WERI-Rb-1 (cell line): ENCODE results near the gene F8A1.
A peak's percentile ranks its signal among the peaks of the same experiment; 100 is the strongest.
"Not testable (repeated sequence)": the region's sequence is repeated elsewhere in the genome, so short reads cannot be mapped to it uniquely, and the experiment has no call there.

Source experiments
- DNase-seq: peaks from one replicate; pipeline ENCODE4 v3.0.0-alpha.2; 2020
- H3K27ac ChIP-seq: fragments of 250-450 bp; sonication (Bioruptor Pico); 2 replicates; pipeline ENCODE4 v1.5.1; 2020; ENCODE audit warnings: mild to moderate bottlenecking, moderate library complexity
- H3K27me3 ChIP-seq: fragments of 250-450 bp; sonication (Bioruptor Pico); 2 replicates; pipeline ENCODE4 v1.5.1; 2021; ENCODE audit warnings: mild to moderate bottlenecking, low read depth, moderate library complexity; ENCODE audit not compliant: insufficient read depth, severe bottlenecking
- H3K36me3 ChIP-seq: fragments of 250-450 bp; sonication (Bioruptor Pico); 2 replicates; pipeline ENCODE4 v1.5.1; 2020; ENCODE audit warnings: mild to moderate bottlenecking, moderate library complexity
- H3K4me3 ChIP-seq: 2 replicates; pipeline ENCODE4 v1.5.1; 2011; ENCODE audit warnings: low read depth, mild to moderate bottlenecking, control low read depth, low read length
- H3K9me3 ChIP-seq: fragments of 250-450 bp; sonication (Bioruptor Pico); 2 replicates; pipeline ENCODE4 v1.5.1; 2021; ENCODE audit warnings: mild to moderate bottlenecking, moderate library complexity; ENCODE audit not compliant: severe bottlenecking
- TF ChIP-seq, protein P1 (sequence below): IDR thresholded peaks from 2 replicates; pipeline ENCODE4 v1.5.1; 2011; ENCODE audit warnings: low read depth, mild to moderate bottlenecking, control low read depth, inconsistent platforms, low read length

F8A1 gene

DNA sequence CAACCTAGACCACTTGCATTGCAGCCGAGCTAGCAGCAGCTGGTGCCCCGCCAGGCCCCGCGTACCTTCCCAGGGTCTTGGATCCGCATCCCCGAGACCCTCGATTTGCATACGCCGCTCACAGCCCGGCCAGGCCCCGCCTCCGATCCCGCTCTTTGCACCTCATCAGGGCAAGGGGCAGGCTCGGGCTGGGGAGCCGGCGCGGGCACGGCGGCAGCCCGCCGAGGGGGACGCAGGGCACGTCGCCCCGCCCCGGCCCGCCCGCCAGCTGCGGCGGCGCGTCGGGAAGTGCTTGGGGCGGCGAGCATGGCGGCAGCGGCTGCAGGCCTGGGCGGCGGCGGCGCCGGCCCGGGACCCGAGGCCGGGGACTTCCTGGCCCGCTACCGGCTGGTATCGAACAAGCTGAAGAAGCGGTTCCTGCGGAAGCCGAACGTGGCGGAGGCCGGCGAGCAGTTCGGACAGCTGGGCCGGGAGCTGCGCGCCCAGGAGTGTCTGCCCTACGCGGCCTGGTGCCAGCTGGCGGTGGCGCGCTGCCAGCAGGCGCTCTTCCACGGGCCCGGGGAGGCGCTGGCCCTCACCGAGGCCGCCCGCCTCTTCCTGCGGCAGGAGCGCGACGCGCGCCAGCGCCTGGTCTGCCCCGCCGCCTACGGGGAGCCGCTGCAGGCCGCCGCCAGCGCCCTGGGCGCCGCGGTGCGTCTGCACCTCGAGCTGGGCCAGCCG is at the start of gene F8A1:
TSS of gene F8A1 (plus strand) at position 287 of the 720 bp plus-strand sequence. CDS start at position 307, 20 bp downstream.
- H3K36me3 ChIP-seq, H3K27ac ChIP-seq, H3K9me3 ChIP-seq, H3K27me3 ChIP-seq, DNase-seq: not testable (repeated sequence)
- H3K4me3 ChIP-seq: peak within 1 kb of the TSS; percentile 33; the same call in 1 of the 2 replicates

GRCh38 chrX:154840856-154841255 is 45.3 kb upstream of the F8A1 start:
- Histone ChIP-seq H3K9me3 (no peaks in the 10 kb centered on the region), H3K4me3 (no peak overlapping the region), H3K27ac (no peak overlapping the region), H3K36me3 (no peaks in the 10 kb centered on the region), H3K27me3 (no peaks in the 10 kb centered on the region)
- DNase-seq: no peak
- TF ChIP-seq, protein P1, sequence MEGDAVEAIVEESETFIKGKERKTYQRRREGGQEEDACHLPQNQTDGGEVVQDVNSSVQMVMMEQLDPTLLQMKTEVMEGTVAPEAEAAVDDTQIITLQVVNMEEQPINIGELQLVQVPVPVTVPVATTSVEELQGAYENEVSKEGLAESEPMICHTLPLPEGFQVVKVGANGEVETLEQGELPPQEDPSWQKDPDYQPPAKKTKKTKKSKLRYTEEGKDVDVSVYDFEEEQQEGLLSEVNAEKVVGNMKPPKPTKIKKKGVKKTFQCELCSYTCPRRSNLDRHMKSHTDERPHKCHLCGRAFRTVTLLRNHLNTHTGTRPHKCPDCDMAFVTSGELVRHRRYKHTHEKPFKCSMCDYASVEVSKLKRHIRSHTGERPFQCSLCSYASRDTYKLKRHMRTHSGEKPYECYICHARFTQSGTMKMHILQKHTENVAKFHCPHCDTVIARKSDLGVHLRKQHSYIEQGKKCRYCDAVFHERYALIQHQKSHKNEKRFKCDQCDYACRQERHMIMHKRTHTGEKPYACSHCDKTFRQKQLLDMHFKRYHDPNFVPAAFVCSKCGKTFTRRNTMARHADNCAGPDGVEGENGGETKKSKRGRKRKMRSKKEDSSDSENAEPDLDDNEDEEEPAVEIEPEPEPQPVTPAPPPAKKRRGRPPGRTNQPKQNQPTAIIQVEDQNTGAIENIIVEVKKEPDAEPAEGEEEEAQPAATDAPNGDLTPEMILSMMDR: peak; percentile 34; the same call in 1 of the 2 replicates

DNA sequence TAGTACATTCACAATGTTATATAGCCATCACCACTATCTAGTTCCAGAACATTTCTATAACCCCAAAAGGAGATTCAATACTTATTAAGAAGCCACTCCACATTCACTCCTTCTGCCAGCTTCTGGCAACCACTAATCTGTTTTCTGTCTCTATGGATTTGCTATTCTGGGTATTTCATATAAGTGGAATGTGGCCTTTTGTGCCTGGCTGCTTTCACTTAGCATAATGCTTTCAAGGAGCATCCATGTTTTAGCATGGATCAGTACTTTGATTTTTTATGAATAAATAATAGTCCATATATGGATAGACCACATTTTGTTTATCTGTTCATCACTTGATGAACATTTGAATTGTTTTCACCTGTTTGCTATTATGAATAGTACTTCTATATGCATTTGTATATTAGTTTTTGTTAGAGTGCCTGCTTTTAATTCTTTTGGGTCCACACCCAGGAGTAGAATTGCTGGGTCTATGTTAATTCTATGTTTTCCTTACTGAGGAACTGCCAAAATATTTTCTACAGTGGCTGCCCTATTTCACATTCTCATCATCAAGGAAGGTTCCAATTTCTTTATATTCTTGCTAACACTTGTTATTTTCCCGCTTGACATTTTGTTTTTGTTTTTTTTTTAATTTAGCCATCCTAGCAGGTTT is 35.1 kb upstream of the F8A1 start:
- TF ChIP-seq, protein P1: no peak
- no peaks in the 10 kb centered on the region for H3K36me3 ChIP-seq
- H3K4me3 ChIP-seq: no peak overlapping the region
- no peak for DNase-seq
- H3K27me3 ChIP-seq: no peaks in the 10 kb centered on the region
- peaks cover 9% of the 10 kb centered on the region for H3K9me3 ChIP-seq
- H3K27ac ChIP-seq: no peak overlapping the region

- TF ChIP-seq, protein P1: no peak
- H3K27ac ChIP-seq: no peak overlapping the region
- DNase-seq: no peak
- H3K27me3 ChIP-seq: no peaks in the 10 kb centered on the region
- no peaks in the 10 kb centered on the region for H3K9me3 ChIP-seq
- H3K4me3 ChIP-seq: no peak overlapping the region
- H3K36me3 ChIP-seq: no peaks in the 10 kb centered on the region
These were observed 30.9 kb upstream of the F8A1 start for GRCh38 chrX:154855256-154855655.

DNA sequence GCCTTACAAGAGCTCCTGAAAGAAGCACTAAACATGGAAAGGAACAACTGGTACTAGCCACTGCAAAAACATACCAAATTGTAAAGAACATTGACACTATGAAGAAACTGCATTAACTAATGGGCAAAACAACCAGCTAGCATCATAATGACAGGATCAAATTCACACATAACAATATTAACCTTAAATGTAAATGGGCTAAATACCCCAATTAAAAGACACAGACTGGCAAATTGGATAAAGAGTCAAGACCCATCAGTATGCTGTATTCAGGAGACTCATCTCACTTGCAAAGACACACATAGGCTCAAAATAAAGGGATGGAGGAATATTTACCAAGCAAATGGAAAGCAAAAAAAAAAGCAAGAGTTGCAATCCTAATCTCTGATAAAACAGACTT is 17.6 kb upstream of the F8A1 start:
- H3K27me3 ChIP-seq, H3K4me3 ChIP-seq, DNase-seq, H3K36me3 ChIP-seq, H3K27ac ChIP-seq: not testable (repeated sequence)
- peaks cover 12% of the 10 kb centered on the region for H3K9me3 ChIP-seq

- H3K4me3 ChIP-seq: no peak overlapping the region
- no peak overlapping the region for H3K27ac ChIP-seq
- H3K27me3 ChIP-seq: no peaks in the 10 kb centered on the region
- TF ChIP-seq, protein P1: no peak
- H3K36me3 ChIP-seq: no peaks in the 10 kb centered on the region
- DNase-seq: no peak
- H3K9me3 ChIP-seq: peaks cover 3% of the 10 kb centered on the region
These were observed 12.8 kb upstream of the F8A1 start for GRCh38 chrX:154873329-154873728.

GRCh38 chrX:154884069-154884468 is 2.1 kb upstream of the F8A1 start:
- not testable (repeated sequence) for DNase-seq, H3K9me3 ChIP-seq, H3K27ac ChIP-seq, H3K27me3 ChIP-seq, H3K4me3 ChIP-seq, H3K36me3 ChIP-seq

- not testable (repeated sequence) for H3K36me3 ChIP-seq, H3K4me3 ChIP-seq, H3K9me3 ChIP-seq, H3K27ac ChIP-seq, DNase-seq, H3K27me3 ChIP-seq
These were observed 1.1 kb upstream of the F8A1 start for GRCh38 chrX:154885057-154885456.

- H3K36me3 ChIP-seq, DNase-seq, H3K27ac ChIP-seq, H3K27me3 ChIP-seq, H3K4me3 ChIP-seq, H3K9me3 ChIP-seq: not testable (repeated sequence)
These were observed 606 bp upstream of the F8A1 start for GRCh38 chrX:154885549-154885948.

GRCh38 chrX:154886789-154887221 is 650 bp downstream of the F8A1 start:
- H3K4me3 ChIP-seq, H3K27me3 ChIP-seq, DNase-seq, H3K27ac ChIP-seq, H3K36me3 ChIP-seq, H3K9me3 ChIP-seq: not testable (repeated sequence)
